ENCODE data around the gene KIAA1614.
"Not testable (repeated sequence)": the region's sequence is repeated elsewhere in the genome, so short reads cannot be mapped to it uniquely, and the experiment has no call there.

Gene KIAA1614

GRCh38 chr1:180966312-180966711 lies 53.6 kb downstream of the KIAA1614 start:
- DNase-seq: no peak

- no peak for DNase-seq
These were observed 54.2 kb downstream of the KIAA1614 start for GRCh38 chr1:180966744-180967536.

DNA sequence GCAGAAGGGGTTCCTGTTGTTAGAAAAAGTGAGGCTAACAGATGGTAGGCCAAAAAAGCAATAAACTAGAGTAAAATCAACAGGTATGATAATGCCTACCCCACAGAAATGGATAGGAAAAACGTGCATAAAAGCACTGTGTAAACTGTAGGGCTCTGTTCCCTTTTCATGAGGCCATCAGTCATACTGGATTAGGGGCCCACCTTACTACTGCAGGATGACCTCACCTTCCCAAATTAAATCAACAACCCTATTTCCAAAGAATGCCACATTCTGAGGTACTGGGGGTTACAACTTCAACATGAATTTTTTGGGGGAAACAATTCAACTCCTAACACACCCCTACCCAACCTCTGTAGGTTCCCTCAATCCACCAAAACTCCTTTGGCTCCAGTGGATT lies 54.9 kb downstream of the KIAA1614 start:
- DNase-seq: no peak

- not testable (repeated sequence) for DNase-seq
These were observed 56.1 kb downstream of the KIAA1614 start for GRCh38 chr1:180968834-180969233.

DNA sequence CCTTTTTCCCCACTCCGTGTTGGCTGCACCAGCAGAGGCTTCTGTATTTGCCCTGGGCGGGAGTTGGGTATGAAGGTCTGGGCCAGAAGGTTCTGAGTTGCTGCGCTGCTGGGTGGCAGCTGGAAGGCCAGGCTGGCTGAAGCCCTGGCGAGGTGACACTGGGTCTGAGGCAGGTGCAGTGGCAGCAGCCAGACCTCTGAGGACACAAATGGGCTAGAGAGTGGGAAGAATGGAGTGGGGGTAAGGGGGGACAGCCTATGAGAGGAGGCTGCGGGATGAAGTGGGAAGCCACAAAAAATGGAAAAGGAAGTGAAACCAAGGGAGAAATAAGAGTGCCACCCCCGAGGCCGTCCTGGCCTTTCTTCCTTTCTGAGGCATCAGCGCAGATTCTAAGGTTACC lies 56.7 kb downstream of the KIAA1614 start:
- peak; percentile 38 for DNase-seq

DNA sequence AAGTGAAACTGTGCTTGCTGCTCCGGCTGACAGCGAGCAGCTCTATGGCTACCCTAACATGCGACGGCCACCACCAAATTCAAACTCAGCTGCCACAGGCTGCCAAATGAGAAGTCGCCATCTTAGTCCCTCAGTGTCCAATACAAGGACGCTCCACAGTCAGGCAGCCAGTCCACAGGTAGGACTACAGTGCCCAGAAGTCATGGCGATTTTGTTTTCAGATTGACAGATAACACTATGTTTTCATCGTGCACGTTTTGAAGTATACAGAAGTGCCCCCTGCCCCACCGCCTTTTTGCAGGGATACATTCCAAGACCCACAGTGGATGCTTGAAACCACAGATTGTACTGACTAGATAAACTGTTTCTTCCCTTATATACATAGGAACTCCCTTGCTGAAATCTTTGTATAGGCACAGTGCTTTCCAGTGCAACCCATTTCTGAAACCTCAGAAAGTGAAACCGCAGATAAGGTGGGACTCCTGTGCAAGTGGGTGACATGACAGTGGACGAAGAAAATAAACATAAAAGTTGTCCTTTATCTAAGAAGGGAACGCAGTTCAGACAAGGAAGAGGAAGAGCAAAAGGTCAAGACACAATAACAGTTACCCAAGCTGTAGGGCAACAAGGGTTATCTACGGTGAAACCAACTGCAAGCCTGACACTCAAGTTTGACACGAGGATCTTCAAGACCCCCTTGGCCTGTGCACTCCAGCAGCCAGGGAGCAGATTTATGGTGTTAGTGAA lies 57.8 kb downstream of the KIAA1614 start:
- DNase-seq: peak; percentile 20

DNA sequence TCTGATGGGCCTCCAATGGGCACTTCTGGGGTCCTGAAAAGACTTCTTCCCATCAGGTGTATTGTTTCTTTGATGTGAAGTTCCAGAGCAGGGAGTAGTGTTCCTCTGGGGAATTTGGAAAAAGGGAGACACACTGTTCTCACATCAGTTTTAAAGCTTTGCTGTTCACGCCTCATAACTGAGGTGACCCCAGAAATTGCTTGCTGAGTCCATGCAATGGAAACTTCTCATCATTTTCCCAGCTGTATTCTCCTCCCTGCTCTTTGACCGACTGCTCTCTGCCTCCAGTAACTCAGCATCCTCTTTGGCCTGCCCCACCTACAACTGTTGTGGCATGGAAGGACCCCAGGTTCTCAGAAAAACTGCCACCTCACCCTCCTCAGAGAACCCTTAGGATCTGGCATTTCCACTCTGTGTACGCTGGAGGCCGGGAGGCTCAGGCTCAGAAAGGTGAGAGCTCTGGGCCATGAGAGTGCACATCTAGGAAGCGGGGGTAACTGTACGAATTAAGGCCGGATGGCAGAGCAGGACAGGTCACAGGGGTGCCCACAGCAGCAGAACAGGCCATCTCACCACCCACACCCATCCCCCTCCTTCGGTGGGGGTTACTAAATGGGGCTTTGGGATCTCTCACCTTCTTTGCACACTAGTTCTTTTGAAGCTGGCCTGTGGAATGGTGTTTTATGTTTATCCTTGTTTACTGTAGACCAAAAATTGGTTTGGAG lies 58.7 kb downstream of the KIAA1614 start:
- DNase-seq: no peak

DNA sequence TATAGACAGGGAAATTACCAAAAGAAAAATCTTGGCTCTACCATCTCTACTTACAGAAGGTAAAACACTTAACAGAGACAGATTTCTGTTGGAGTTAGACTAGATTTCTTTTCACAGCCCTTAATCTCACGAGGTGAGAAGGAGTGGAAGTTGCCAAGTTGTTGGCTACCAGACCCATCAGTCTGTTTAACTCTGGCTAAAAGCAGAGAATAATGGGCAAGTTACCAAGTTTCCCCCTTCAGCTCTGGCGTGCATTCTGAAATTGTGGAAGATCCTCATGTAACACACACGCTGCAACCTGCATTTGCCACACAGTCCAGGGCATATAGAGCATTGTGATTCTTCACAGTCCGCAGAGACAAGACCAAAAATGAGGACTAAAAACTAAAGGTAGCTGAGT lies 60.7 kb downstream of the KIAA1614 start:
- DNase-seq: no peak

DNA sequence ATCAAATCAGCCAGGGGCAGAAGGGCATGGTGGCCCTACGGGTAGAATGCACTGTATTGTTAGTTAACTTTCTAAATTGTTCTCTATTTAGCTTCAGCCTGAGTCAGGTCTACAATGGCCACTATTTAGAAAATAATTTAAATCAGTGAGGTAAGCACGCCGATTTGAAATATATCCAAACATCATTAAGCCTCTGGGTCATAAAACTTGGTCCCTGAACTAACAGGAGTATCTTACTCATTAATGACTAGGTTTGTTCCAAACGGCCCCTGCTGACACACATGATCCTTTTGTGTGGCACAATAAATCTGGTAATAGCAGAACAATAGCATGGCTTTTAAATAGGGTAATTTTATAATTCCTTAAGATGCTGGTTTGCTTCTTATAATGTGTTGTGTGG lies 61.5 kb downstream of the KIAA1614 start:
- no peak for DNase-seq

DNA sequence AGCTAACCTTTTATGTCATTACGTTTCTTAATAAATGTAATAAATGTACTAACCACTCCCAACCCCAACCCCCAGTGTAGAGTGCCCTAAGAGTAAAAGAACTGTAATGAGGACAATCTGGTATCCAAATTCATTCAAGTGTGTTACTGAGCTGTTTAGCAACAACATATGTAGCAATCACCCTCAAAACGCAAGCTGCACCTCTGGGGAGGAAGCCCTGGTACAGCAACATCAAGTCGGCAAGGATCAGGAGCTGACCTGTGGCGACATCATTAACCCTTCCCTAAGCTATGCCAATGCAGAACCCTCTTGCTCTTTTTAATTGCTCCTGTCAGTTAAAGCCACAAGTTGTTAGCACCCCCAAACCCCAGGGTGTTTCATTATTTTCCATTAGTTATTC lies 62.9 kb downstream of the KIAA1614 start:
- no peak for DNase-seq

DNA sequence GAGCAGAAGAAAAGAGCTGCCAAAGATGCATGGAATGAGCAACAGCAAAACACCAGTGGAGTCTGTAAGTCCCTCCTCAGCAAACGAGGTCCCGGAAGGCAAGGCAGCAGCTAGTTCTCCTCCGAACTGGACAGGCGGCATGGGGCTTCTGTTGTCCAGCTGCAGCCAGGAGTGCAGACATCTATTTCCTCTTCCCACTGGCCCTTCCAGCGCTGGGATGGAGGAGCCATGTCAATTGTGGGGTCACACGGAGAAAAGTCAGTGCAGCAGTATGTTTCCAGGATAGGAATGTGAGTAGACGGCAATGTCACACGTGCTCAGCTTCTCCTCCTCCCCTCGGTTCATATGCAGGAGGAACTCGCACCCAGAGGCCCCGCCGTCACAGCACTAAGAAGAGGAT lies 63.5 kb downstream of the KIAA1614 start:
- no peak for DNase-seq

GRCh38 chr1:180976732-180977357 lies 64.1 kb downstream of the KIAA1614 start:
- no peak for DNase-seq

DNA sequence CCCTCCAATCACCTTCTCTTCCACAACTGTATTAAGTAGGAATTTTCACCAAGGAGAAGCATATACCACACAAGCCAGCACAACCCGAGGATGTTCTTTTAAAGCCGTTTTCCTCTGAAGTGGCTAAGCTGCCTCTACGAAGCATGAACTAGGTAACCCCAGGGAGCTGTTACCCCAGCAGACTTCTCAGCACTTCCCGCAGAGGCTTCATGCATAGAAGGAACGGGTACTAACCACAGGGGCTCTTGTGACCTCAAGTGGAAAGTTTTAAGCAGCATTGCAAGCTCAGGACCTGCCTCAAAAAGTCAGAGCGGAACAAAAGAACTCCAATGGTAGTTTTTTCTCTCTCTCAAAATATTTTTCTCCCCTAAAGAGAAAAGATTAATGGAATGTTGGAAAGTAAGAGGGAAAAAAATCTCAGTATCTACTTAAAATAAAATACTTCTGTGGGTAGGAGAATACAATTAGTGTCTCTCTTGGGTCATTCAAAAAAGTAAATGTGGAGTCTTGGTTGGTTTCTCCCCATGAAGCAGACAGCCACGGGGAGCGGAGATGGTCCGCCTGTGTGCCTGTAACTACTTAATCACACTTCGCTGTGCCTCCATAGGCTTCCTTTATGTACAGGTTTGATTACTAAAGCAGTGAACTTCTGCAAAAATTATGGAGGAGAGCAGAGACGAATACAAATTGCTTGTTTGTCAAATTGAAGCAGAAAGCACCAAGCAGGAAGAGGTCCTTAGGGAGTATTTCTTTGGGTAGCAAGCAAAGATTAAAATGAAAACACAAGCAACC lies 69.1 kb downstream of the KIAA1614 start:
- peak; percentile 11 for DNase-seq

- no peak for DNase-seq
These were observed 69.7 kb downstream of the KIAA1614 start for GRCh38 chr1:180982422-180982821.

DNA sequence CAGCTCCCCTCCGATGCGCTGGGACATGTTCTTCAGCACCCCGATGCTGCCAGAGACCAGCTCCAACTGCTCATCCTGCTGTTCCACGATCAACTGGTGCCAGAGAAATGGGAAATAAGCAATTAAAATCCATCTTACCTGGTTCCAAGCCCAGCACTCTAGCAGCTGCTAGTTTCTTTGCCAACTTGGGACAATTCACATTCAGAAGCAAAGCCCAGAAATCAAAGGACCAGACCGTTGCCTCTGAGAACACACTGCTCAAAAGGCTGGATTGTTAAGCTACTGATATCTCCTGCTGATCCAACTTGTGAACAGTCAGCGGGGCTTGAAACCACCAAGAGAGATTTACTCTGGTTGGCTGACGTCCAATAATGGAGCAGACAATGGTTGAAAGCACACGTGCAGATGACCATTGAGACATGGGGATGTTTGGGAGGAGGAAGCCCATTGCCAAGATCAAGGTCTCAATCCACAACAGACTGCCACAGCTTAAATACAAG lies 75.6 kb downstream of the KIAA1614 start:
- no peak for DNase-seq

DNA sequence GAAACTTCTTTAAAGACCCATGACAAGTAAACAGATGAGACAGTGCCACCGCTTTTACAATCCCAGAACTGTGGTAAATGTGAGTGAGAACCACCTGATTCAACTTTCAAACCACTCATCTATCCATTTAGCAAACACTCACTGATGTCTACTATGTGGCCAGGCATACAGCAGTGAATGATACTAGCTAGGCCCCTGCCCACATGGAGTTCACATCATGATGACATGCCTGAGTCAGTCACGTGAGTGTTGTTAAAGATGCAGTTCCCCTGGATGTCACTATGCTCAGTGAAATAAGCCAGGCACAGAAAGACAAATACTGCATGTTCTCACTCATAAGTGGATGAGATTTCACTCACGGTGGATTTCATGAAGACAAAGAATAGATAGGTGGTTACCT lies 81.6 kb downstream of the KIAA1614 start:
- peak; percentile 66 for DNase-seq

DNA sequence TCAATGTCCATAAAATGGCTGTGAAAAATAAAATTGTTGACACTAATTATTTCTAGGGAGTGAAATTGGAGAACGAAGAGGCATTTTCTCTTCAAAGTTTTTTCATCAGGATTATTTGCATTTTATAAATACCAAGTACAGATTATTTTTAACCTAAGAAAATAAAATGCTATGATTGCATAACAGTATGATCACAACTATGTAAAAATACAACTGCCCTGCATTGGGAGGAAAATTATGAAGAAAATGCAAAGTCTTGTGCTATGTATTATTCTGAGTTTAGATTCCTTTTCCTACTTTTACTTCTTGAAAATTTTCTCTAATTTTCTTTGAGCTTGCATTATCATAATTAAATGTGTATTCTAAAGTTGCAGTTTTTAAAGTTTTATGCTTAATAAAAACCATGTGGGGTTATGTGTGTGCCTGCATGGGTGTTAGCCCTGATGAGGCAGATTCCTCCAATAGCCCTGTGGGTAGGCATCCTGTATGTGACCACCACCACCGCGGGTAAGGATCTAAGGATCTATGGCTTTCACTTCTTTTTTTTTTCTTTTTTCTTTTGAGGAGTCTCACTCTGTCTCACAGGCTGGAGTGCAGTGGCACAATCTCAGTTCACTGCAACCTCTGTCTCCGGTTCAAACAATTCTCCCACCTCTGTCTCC lies 85.3 kb downstream of the KIAA1614 start:
- peak; percentile 10 for DNase-seq
